Hair follicle dermal papilla cell (primary cell): ENCODE results near the gene TAF11. TPM values are rescaled to one million over a fixed set of nuclear protein-coding genes. Genes with fewer than 3 reads are reported as not detected.

Experiments
- total RNA-seq: library from RNA; depleted of rRNA; stranded (reverse); fragments of >200 nt; gene quantifications from 2 replicates; pipeline ENCODE4 v1.2.3, GENCODE V29; 2012

TAF11 gene
- total RNA-seq = 12.3 and 14.9 TPM in 2 replicates

GRCh38 chr6:34887753-34888513 lies at the start of gene TAF11:
Gene TAF11 (minus strand): TSS chr6:34888042. CDS start chr6:34887957, 85 bp downstream.

DNA sequence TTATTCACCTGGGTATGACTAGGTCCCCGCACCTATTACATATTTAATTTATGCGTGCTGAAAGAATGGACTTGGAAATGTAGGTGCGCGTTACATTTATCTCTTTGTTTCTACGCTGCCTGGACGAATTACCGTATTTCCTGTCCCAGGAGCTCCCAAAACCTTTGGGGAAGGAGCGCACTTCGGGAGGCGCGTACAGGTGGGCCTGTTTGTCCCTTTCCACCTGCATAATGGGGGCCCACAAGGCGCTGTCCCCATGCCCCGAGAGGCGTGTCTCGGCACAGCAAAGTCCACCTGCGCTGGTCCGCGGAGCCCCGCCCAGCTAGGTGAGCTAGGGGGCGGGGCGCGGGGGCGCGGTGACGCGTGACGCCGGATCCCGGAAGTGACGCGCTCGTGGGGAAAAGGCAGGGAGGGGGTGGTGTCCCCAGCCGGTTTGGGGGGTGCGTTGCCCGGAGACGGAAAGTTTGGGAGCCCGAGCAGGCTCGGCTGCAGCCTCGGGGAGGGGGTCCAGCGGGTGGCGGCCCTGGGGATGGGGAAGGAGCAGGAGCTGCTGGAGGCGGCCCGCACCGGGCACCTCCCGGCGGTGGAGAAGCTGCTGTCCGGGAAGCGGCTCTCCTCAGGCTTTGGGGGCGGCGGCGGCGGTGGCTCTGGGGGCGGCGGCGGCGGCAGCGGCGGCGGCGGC lies 1.2 kb upstream of the TAF11 start, which contains the start of gene ANKS1A:
ANKS1A (plus strand) TSS at position 382 of the 682 bp plus-strand sequence; CDS start at position 530, 148 bp downstream.

Other genes starting within 250 kb of the TAF11 start
- gene ILRUN, start 191.3 kb downstream of the TAF11 start, total RNA-seq = 50.4 and 51.8 TPM in 2 replicates
- gene SNRPC, start 130.5 kb downstream of the TAF11 start, total RNA-seq = 32.9 and 34.1 TPM in 2 replicates
- gene BLTP3A, start 96.0 kb downstream of the TAF11 start, total RNA-seq = 9.7 and 10.3 TPM in 2 replicates
- 13.6 and 16.2 TPM in 2 replicates for gene ANKS1A, start 1.2 kb upstream of the TAF11 start, total RNA-seq